K562 (cell line): Measurements from ENCODE around the gene URM1. TPM values are rescaled to one million over a fixed set of nuclear protein-coding genes. Genes with fewer than 3 reads are reported as not detected.

Experiments used
- ATF1 ChIP-seq, 2 experiments: fragments of 450-650 bp in 1 of 2; IDR thresholded peaks; 2 replicates each; pipeline ENCODE4 v1.6.1; 2016; ENCODE audit warnings: missing compliant biosample characterization in 1 of 2, missing genetic modification characterization in 1 of 2
- CBX3 ChIP-seq, 2 experiments: IDR thresholded peaks; 1 replicate in 1 of 2; 2 replicates in 1 of 2; pipeline ENCODE4 v1.6.1; 2012; ENCODE audit warnings: inconsistent platforms in 2 of 2, low read length in 2 of 2, borderline replicate concordance in 1 of 2, control low read depth in 1 of 2
- FOXA1 ChIP-seq: fragments of 450-650 bp; IDR thresholded peaks from 2 replicates; pipeline ENCODE4 v1.6.1; 2016; ENCODE audit warnings: mild to moderate bottlenecking, borderline replicate concordance
- GATA2 ChIP-seq: sonication (generic); formaldehyde crosslinking; IDR thresholded peaks from 2 replicates; pipeline ENCODE4 v1.4.0; 2020; ENCODE audit warnings: mild to moderate bottlenecking, missing genetic modification reagents
- HNRNPUL1 ChIP-seq: fragments of 200-400 bp; formaldehyde crosslinking; IDR thresholded peaks from 2 replicates; pipeline ENCODE4 v1.6.1; 2017; ENCODE audit warnings: low read length
- NR3C1 ChIP-seq: sonication (generic); formaldehyde crosslinking; IDR thresholded peaks from 2 replicates; pipeline ENCODE4 v1.8.1; 2022; ENCODE audit warnings: missing genetic modification reagents
- RBM15 ChIP-seq: fragments of 200-400 bp; formaldehyde crosslinking; IDR thresholded peaks from 2 replicates; pipeline ENCODE4 v1.6.1; 2018; ENCODE audit warnings: mild to moderate bottlenecking, low read length, moderate library complexity; ENCODE audit not compliant: insufficient read depth
- SAP30 ChIP-seq: fragments of 200-600 bp; sonication (generic); IDR thresholded peaks from 2 replicates; pipeline ENCODE4 v1.6.1; 2012; ENCODE audit warnings: borderline replicate concordance, low read depth, mild to moderate bottlenecking, moderate library complexity, low read length, control low read depth, inconsistent platforms; ENCODE audit not compliant: insufficient read depth, poor library complexity, severe bottlenecking
- STAG1 ChIP-seq: sonication (generic); formaldehyde crosslinking; IDR thresholded peaks from 2 replicates; pipeline ENCODE4 v1.5.0; 2020; ENCODE audit warnings: missing genetic modification reagents, borderline replicate concordance
- UBTF ChIP-seq, 2 experiments: IDR thresholded peaks; 2 replicates each; pipeline ENCODE4 v1.6.1; 2012; ENCODE audit warnings: improper control_type of control experiment in 2 of 2, low read depth in 2 of 2, low read length in 2 of 2, borderline replicate concordance in 1 of 2
- polyA plus RNA-seq, 8 experiments: library from polyadenylated mRNA; depleted of rRNA in 4 of 8; stranded (reverse) in 5 of 8; unstranded in 3 of 8; fragments of >200 nt; fragmentation: Nextera tagmentation in 2 of 8; fragmentation: Illumina TruSeq in 1 of 8; extraction: Ambion mirVana in 2 of 8; extraction: Trizol in 1 of 8; gene quantifications; 2 replicates each; pipeline versions ENCODE4 v1.2.1 to v1.2.3, GENCODE V29; 2011 to 2014; ENCODE audit warnings: inconsistent platforms in 1 of 8, missing spikeins in 1 of 8
- total RNA-seq, 7 experiments: library from RNA; depleted of rRNA in 6 of 7; stranded (reverse); fragments of >200 nt in 6 of 7; fragmentation: Illumina TruSeq in 2 of 7; extraction: Trizol in 2 of 7; gene quantifications; 2 replicates each; pipeline versions ENCODE4 v1.2.1 to v1.2.3, GENCODE V29; 2011 to 2021; ENCODE audit warnings: low replicate concordance in 1 of 7
- TF ChIP-seq, protein P1 (sequence below): IDR thresholded peaks from 2 replicates; pipeline ENCODE4 v1.6.1; 2016; ENCODE audit warnings: missing genetic modification characterization, missing compliant biosample characterization
- TF ChIP-seq, protein P2 (sequence below): sonication (generic); formaldehyde crosslinking; IDR thresholded peaks from 2 replicates; pipeline ENCODE4 v1.4.0; 2020; ENCODE audit warnings: mild to moderate bottlenecking, missing genetic modification reagents
- TF ChIP-seq, protein P3 (sequence below): sonication (generic); formaldehyde crosslinking; IDR thresholded peaks from 2 replicates; pipeline ENCODE4 v1.8.1; 2023; ENCODE audit warnings: missing genetic modification reagents, mild to moderate bottlenecking, borderline replicate concordance

The URM1 gene
- total and polyA plus RNA-seq, 9 of the 15 experiments (the other 6 are each of a cell fraction or from before 2014, with no cell fraction given), result 10.1 to 88.9 (median 53.3) TPM

DNA sequence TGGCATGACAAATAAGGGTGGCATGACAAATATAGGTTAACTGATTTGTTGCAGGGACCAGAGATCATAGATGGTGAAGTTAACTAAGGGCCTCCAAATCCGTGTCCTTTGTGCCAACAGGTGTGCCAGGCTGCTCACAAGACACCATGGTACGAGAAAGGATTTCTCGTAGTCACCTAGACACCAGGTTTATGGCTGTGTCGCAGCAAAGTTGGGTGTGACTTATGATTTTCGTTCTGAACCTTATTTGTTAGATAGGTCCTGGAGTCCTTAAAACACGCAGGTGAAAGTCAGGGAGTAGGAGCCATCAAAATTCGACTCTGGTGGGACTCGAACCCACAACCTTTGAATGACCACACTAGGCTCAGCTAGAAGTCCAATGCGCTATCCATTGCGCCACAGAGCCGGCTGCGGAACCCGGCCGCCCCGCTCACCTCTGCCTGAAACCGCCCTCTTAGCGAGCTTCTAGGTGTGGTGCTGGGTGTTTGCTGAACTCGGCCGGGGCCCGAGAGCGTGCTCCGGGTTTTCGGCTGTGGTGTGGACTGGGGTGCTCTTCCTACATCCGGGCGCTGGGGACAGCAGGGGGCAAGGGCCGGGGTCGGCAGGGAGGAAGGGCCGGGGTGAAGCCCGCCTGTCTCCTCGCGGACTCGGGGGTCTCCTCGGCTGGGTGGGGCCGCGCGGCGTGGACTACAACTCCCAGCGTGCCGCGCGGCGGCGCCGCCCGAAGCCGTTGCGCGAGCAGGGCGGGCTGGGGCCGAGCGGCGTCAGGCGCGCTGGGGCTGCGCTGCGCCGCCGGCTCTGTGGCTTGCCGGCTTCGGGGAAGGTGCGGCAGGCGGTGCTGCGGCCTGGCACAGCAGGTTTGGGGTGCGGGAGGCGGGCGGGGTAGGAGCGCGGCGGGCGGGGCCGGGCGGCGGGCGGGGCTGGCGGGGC, 31.1 kb upstream of the URM1 start, which contains the start of gene SLC27A4 (continued):
- TF ChIP-seq, protein P1, sequence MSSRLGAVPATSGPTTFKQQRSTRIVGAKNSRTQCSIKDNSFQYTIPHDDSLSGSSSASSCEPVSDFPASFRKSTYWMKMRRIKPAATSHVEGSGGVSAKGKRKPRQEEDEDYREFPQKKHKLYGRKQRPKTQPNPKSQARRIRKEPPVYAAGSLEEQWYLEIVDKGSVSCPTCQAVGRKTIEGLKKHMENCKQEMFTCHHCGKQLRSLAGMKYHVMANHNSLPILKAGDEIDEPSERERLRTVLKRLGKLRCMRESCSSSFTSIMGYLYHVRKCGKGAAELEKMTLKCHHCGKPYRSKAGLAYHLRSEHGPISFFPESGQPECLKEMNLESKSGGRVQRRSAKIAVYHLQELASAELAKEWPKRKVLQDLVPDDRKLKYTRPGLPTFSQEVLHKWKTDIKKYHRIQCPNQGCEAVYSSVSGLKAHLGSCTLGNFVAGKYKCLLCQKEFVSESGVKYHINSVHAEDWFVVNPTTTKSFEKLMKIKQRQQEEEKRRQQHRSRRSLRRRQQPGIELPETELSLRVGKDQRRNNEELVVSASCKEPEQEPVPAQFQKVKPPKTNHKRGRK (tag), result no peak
- TF ChIP-seq SAP30 (peak; percentile 61), STAG1 (CRISPR knock-in tag) (no peak), RBM15 (no peak), GATA2 (CRISPR knock-in tag) (no peak), FOXA1 (no peak), NR3C1 (no peak), UBTF (IDR thresholded peaks at IDR 0.05; ENCODE audit: borderline replicate concordance in 1 of 2, low read depth in 2 of 2, low read length in 2 of 2) (peak; percentile 18 to 98; a peak in 2 of 4 replicates), CBX3 (IDR thresholded peaks at IDR 0.05; ENCODE audit: borderline replicate concordance in 1 of 2, low read length in 2 of 2) (peak in 1 of 2 experiments; percentile 92; a peak in 2 of 3 replicates), HNRNPUL1 (peak; percentile 80; the same call in 1 of the 2 replicates), ATF1 (CRISPR knock-in tag; IDR thresholded peaks at IDR 0.05) (no peak), ATF1 (tag; IDR thresholded peaks at IDR 0.05) (peak; percentile 94)
- TF ChIP-seq, protein P2, sequence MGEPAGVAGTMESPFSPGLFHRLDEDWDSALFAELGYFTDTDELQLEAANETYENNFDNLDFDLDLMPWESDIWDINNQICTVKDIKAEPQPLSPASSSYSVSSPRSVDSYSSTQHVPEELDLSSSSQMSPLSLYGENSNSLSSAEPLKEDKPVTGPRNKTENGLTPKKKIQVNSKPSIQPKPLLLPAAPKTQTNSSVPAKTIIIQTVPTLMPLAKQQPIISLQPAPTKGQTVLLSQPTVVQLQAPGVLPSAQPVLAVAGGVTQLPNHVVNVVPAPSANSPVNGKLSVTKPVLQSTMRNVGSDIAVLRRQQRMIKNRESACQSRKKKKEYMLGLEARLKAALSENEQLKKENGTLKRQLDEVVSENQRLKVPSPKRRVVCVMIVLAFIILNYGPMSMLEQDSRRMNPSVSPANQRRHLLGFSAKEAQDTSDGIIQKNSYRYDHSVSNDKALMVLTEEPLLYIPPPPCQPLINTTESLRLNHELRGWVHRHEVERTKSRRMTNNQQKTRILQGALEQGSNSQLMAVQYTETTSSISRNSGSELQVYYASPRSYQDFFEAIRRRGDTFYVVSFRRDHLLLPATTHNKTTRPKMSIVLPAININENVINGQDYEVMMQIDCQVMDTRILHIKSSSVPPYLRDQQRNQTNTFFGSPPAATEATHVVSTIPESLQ, result peak; percentile 29; the same call in 1 of the 2 replicates
- TF ChIP-seq, protein P3, sequence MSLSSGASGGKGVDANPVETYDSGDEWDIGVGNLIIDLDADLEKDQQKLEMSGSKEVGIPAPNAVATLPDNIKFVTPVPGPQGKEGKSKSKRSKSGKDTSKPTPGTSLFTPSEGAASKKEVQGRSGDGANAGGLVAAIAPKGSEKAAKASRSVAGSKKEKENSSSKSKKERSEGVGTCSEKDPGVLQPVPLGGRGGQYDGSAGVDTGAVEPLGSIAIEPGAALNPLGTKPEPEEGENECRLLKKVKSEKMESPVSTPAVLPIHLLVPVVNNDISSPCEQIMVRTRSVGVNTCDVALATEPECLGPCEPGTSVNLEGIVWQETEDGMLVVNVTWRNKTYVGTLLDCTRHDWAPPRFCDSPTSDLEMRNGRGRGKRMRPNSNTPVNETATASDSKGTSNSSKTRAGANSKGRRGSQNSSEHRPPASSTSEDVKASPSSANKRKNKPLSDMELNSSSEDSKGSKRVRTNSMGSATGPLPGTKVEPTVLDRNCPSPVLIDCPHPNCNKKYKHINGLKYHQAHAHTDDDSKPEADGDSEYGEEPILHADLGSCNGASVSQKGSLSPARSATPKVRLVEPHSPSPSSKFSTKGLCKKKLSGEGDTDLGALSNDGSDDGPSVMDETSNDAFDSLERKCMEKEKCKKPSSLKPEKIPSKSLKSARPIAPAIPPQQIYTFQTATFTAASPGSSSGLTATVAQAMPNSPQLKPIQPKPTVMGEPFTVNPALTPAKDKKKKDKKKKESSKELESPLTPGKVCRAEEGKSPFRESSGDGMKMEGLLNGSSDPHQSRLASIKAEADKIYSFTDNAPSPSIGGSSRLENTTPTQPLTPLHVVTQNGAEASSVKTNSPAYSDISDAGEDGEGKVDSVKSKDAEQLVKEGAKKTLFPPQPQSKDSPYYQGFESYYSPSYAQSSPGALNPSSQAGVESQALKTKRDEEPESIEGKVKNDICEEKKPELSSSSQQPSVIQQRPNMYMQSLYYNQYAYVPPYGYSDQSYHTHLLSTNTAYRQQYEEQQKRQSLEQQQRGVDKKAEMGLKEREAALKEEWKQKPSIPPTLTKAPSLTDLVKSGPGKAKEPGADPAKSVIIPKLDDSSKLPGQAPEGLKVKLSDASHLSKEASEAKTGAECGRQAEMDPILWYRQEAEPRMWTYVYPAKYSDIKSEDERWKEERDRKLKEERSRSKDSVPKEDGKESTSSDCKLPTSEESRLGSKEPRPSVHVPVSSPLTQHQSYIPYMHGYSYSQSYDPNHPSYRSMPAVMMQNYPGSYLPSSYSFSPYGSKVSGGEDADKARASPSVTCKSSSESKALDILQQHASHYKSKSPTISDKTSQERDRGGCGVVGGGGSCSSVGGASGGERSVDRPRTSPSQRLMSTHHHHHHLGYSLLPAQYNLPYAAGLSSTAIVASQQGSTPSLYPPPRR (CRISPR knock-in tag), result peak; percentile 76
